Left lung (tissue), 10 donors: ENCODE measurements around the gene UBR4. TPM values are rescaled to one million over a fixed set of nuclear protein-coding genes. Genes with fewer than 3 reads are reported as not detected.

Experiments
- ATAC-seq: fragments of 200-7000 bp; cut with Tn5 transposase; one replicate; pipeline ENCODE4 v1.9.1; 2020; ENCODE audit warnings: moderate library complexity
- DNase-seq, 4 donors: peaks; one replicate each; pipeline ENCODE4 v3.0.0-alpha.2; 2013 to 2020
- H3K27ac ChIP-seq, 2 donors: fragments of 200-600 bp; sonication (generic) in 1 of 2; one replicate each; pipeline versions ENCODE4 v1.5.0 to v1.8.0; 2020 to 2021
- H3K27me3 ChIP-seq, 2 donors: fragments of 200-600 bp; sonication (generic) in 1 of 2; one replicate each; pipeline versions ENCODE4 v1.5.0 to v1.8.0; 2020 to 2021
- H3K36me3 ChIP-seq, 2 donors: fragments of 200-600 bp; sonication (generic) in 1 of 2; one replicate each; pipeline versions ENCODE4 v1.5.0 to v1.8.0; 2020 to 2021
- H3K4me1 ChIP-seq, 2 donors: fragments of 200-600 bp; one replicate each; pipeline ENCODE4 v1.8.0; 2021
- H3K4me3 ChIP-seq, 2 donors: fragments of 200-600 bp; sonication (generic) in 1 of 2; one replicate each; pipeline versions ENCODE4 v1.5.0 to v1.8.0; 2020 to 2021; ENCODE audit warnings: mild to moderate bottlenecking in 1 of 2
- H3K9me3 ChIP-seq, 2 donors: fragments of 200-600 bp; sonication (generic) in 1 of 2; one replicate each; pipeline versions ENCODE4 v1.5.0 to v1.8.0; 2020 to 2021
- CTCF ChIP-seq, 2 donors: fragments of 200-600 bp; sonication (generic) in 1 of 2; IDR thresholded peaks; one replicate each; pipeline versions ENCODE4 v1.5.0 to v1.8.0; 2021; ENCODE audit warnings: antibody characterized with exemption in 2 of 2
- intact Hi-C, 2 donors: fragments of 100-400 bp; cut with DNase I; formaldehyde crosslinking; loops; one replicate each; pipeline versions ENCODE4 v1.11.2 to v1.14.2; 2022
- polyA plus RNA-seq, 6 donors: library from polyadenylated mRNA; unstranded; fragments of 120-200 nt; gene quantifications; one replicate each; pipeline ENCODE4 v1.2.1, GENCODE V29; 2013; ENCODE audit not compliant: insufficient read length in 6 of 6
- total RNA-seq, 2 donors: library from RNA; stranded (reverse); fragmentation: NEBNext Ultra II Directional; extraction: Animal tissue kit (Norgen Biotek cat#: 25700); gene quantifications; one replicate each; pipeline ENCODE4 v1.2.1, GENCODE V29; 2021
- donor health status: DM: no; HTN: yes; CAD: no.
- donor health status: DM: no; HTN: no; CAD: no.

The UBR4 gene
- total and polyA plus RNA-seq, 8 donors: 95.9 to 130 (median 109) TPM

DNA sequence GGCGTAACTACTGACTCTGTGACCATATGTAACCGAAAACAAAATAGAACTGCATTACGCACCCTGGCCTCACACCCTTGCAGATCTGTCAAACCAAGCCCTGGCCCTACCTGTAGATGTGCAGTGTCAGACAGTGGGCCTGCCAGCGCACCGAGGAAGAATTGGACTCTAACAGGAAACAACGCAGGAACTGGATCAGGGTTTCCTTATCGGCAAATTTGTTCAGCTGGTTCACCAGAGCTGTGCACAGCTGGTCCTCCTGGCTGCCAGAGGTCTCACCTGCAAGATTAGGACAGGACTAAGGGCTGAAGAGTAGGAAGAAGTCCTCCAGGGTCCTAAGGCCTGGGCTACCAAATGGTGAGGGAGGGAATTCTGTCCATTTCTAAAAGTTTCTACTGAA lies 90.0 kb downstream of the UBR4 start:
- no peak for DNase-seq
- ATAC-seq: no peak
- Histone ChIP-seq H3K27ac (no peak overlapping the region), H3K4me1 (peaks cover 0 to 13% of the 10 kb centered on the region in 2 donors), H3K4me3 (no peak overlapping the region), H3K36me3 (peaks cover 4 to 100% of the 10 kb centered on the region in 2 donors), H3K9me3 (no peaks in the 10 kb centered on the region), H3K27me3 (no peaks in the 10 kb centered on the region)
- TF ChIP-seq CTCF (IDR thresholded peaks at IDR 0.05): no peak
- intact Hi-C loops: no loop called here

- no peak for ATAC-seq
- Histone ChIP-seq H3K9me3 (no peaks in the 10 kb centered on the region), H3K27ac (no peak overlapping the region), H3K4me3 (no peak overlapping the region), H3K27me3 (no peaks in the 10 kb centered on the region), H3K36me3 (peaks cover 0 to 100% of the 10 kb centered on the region in 2 donors), H3K4me1 (no peaks in the 10 kb centered on the region)
- intact Hi-C loops: no loop called here
- no peak for TF ChIP-seq CTCF (IDR thresholded peaks at IDR 0.05)
- DNase-seq: no peak
Observed at GRCh38 chr1:19115082-19115808, 94.8 kb downstream of the UBR4 start.

DNA sequence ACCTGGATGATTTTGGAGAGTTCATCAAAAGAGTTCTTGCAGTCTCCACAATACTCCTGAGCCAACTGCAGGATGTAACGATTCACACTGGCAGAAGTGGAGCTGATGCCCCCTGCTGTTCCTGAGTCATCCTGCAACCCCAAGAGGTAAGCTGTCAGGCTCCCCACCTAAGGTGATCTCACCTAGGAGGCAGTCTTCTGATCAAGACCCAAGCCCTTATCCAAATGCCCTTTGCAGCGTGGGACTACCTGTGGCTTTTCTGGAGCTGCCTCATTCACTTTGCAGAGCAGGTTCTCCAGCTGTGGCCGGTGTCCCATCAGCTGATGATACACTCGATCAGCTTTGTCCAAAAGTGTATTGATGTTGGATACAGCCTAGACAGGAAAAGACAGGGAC lies 96.4 kb downstream of the UBR4 start:
- Histone ChIP-seq H3K4me1 (no peaks in the 10 kb centered on the region), H3K27ac (no peak overlapping the region), H3K36me3 (peaks cover 5 to 100% of the 10 kb centered on the region in 2 donors), H3K9me3 (no peaks in the 10 kb centered on the region), H3K4me3 (no peak overlapping the region), H3K27me3 (no peaks in the 10 kb centered on the region)
- ATAC-seq (peak; percentile 55), DNase-seq (peak in 1 of 4 donors; percentile 32)
- intact Hi-C loops: no loop called here
- TF ChIP-seq CTCF (IDR thresholded peaks at IDR 0.05): no peak

GRCh38 chr1:19112891-19113696 lies 97.0 kb downstream of the UBR4 start:
- TF ChIP-seq CTCF (IDR thresholded peaks at IDR 0.05): no peak
- intact Hi-C loops: no loop called here
- Histone ChIP-seq H3K27me3 (no peaks in the 10 kb centered on the region), H3K36me3 (peaks cover 5 to 100% of the 10 kb centered on the region in 2 donors), H3K9me3 (no peaks in the 10 kb centered on the region), H3K27ac (no peak overlapping the region), H3K4me1 (no peaks in the 10 kb centered on the region), H3K4me3 (no peak overlapping the region)
- ATAC-seq: no peak
- DNase-seq: no peak

DNA sequence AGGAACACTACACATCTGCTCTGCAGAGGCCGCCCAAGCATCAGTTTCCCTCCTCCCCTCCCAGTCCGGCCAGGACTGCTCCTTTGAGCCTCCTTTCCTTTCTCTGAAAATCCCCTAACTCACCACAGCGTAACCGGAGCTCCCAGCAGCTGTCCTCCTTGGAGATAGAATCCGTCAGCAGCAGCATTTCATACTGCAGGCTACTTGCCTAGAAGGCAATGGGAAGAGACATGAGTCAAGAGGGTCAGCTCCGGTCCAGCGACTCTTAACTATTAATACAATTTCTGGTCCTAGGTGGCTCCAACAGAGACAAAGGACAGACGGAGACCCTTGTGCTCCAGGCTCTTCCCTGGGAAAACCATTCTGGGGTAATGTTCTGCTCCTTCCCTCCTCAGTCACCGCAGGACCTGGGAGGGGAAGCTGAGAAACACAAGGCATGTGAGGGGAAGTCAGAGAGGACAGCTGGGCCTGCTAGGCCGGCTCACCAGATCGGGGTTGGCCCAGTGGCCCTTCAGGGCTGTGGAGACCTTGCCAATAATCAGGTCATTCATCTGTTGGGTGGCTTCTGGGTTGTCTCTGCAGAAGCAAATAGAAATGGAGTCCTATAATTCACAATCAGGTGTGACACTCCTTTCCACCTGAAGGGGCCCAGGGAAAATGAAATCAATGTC lies 99.7 kb downstream of the UBR4 start:
- no peaks in the 10 kb centered on the region for H3K4me1 ChIP-seq
- H3K36me3 ChIP-seq: peaks cover 11 to 100% of the 10 kb centered on the region in 2 donors
- H3K27ac ChIP-seq: no peak overlapping the region
- intact Hi-C loops: no loop called here
- TF ChIP-seq CTCF (IDR thresholded peaks at IDR 0.05): no peak
- DNase-seq: no peak
- no peak for ATAC-seq
- no peaks in the 10 kb centered on the region for H3K27me3 ChIP-seq
- H3K4me3 ChIP-seq: no peak overlapping the region
- H3K9me3 ChIP-seq: no peaks in the 10 kb centered on the region
